ENCODE measurements around the gene UQCR10. TPM values are rescaled to one million over a fixed set of nuclear protein-coding genes. Genes with fewer than 3 reads are reported as not detected.

The UQCR10 gene
- total and polyA plus RNA-seq, 2 experiments from 2014 or later = 78.0 to 535 TPM

DNA sequence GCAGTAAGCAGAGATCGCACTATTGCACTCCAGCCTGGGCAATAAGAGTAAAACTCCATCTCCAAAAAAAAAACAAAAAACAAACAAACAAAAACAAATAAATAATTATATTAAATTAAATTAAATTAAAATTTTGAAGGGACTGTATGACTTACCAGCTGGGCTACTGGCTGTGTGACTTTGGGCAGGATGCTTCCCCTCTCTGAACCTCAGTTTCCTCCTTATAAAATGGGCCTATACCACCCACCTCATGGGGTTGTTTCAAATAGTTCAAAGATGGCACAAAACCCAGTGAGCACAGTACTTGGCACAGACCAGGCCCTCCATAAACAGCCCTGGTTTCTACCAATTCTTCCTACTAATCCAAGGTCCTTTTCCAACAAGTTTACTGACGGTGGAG is 36.0 kb downstream of the UQCR10 start:
- ATAC-seq = no peak
- H3K79me2 ChIP-seq (replicated peaks; ENCODE audit: insufficient read depth) = no peaks in the 10 kb centered on the region
- no peaks in the 10 kb centered on the region; the same call in 1 of the 2 replicates for H3K4me1 ChIP-seq (ENCODE audit: insufficient read depth)
- H3K27me3 ChIP-seq (ENCODE audit: insufficient read depth) = no peaks in the 10 kb centered on the region
- TF ChIP-seq, protein P1, sequence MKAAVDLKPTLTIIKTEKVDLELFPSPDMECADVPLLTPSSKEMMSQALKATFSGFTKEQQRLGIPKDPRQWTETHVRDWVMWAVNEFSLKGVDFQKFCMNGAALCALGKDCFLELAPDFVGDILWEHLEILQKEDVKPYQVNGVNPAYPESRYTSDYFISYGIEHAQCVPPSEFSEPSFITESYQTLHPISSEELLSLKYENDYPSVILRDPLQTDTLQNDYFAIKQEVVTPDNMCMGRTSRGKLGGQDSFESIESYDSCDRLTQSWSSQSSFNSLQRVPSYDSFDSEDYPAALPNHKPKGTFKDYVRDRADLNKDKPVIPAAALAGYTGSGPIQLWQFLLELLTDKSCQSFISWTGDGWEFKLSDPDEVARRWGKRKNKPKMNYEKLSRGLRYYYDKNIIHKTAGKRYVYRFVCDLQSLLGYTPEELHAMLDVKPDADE (IDR thresholded peaks at IDR 0.05) = no peak
- TF ChIP-seq ZNF331 (CRISPR knock-in tag; IDR thresholded peaks at IDR 0.05; ENCODE audit: low read depth) = no peak
- TF ChIP-seq, protein P2, sequence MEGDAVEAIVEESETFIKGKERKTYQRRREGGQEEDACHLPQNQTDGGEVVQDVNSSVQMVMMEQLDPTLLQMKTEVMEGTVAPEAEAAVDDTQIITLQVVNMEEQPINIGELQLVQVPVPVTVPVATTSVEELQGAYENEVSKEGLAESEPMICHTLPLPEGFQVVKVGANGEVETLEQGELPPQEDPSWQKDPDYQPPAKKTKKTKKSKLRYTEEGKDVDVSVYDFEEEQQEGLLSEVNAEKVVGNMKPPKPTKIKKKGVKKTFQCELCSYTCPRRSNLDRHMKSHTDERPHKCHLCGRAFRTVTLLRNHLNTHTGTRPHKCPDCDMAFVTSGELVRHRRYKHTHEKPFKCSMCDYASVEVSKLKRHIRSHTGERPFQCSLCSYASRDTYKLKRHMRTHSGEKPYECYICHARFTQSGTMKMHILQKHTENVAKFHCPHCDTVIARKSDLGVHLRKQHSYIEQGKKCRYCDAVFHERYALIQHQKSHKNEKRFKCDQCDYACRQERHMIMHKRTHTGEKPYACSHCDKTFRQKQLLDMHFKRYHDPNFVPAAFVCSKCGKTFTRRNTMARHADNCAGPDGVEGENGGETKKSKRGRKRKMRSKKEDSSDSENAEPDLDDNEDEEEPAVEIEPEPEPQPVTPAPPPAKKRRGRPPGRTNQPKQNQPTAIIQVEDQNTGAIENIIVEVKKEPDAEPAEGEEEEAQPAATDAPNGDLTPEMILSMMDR (conservative IDR thresholded peaks at IDR 0.05; ENCODE audit: low read depth in 2 of 2) = no peak
- no peak for TF ChIP-seq ZNF114 (CRISPR knock-in tag; IDR thresholded peaks at IDR 0.05)
- no peak for TF ChIP-seq NANOG (IDR thresholded peaks at IDR 0.05; ENCODE audit: borderline replicate concordance)
- TF ChIP-seq STAT1 (IDR thresholded peaks at IDR 0.05; ENCODE audit: unreplicated experiment) = no peak
- TF ChIP-seq CREB1 (CRISPR knock-in tag; IDR thresholded peaks at IDR 0.05; ENCODE audit: low read depth) = no peak
- no peak for TF ChIP-seq REST (IDR thresholded peaks at IDR 0.05; ENCODE audit: unreplicated experiment)
- TF ChIP-seq EZH2 (IDR thresholded peaks at IDR 0.05; ENCODE audit: low read depth, unreplicated experiment) = no peak
- no peak for TF ChIP-seq EZH2phosphoT487 (IDR thresholded peaks at IDR 0.05; ENCODE audit: unreplicated experiment)
- no peak for TF ChIP-seq POLR2AphosphoS5 (IDR thresholded peaks at IDR 0.05; ENCODE audit: low read depth)
- TF ChIP-seq ZNF462 (CRISPR knock-in tag; IDR thresholded peaks at IDR 0.05) = no peak
- TF ChIP-seq JUNB (IDR thresholded peaks at IDR 0.05; ENCODE audit: unreplicated experiment) = no peak
- DNase-seq (ENCODE audit: low spot score) = no peak
- Mint-ChIP-seq H3K27me3 (ENCODE audit: insufficient read depth, low read depth, poor library complexity) (peaks cover 4% of the 10 kb centered on the region), H3K4me3 (no peak overlapping the region), H3K27ac (no peak overlapping the region), H3K4me1 (peaks cover 5% of the 10 kb centered on the region; the same call in 2 of the 3 replicates), H3K9me3 (no peaks in the 10 kb centered on the region), H3K36me3 (ENCODE audit: low read depth) (peaks cover 30% of the 10 kb centered on the region)
- no peak overlapping the region for H3K4me2 ChIP-seq
- no peak overlapping the region for H3K27ac ChIP-seq (ENCODE audit: low read depth)
- H3K36me3 ChIP-seq (ENCODE audit: insufficient read depth) = peaks cover 4% of the 10 kb centered on the region
- no peaks in the 10 kb centered on the region for H3F3A ChIP-seq (replicated peaks; ENCODE audit: low read depth)
- no peak overlapping the region for H2AFZ ChIP-seq
- no peaks in the 10 kb centered on the region for H3K9me2 ChIP-seq (ENCODE audit: insufficient read depth)
- no peak overlapping the region for H3K4me3 ChIP-seq
- no peaks in the 10 kb centered on the region for H4K20me1 ChIP-seq (replicated peaks; ENCODE audit: insufficient read depth)
